SK-N-MC (cell line): ENCODE results near the gene STON1.

ENCODE experiments used
- EZH2 ChIP-seq: fragments of 200-600 bp; sonication (generic); IDR thresholded peaks from one replicate; pipeline ENCODE4 v1.6.1; 2017; ENCODE audit warnings: antibody characterized with exemption
- POLR2AphosphoS5 ChIP-seq: IDR thresholded peaks from 2 replicates; pipeline ENCODE4 v1.6.1; 2012; ENCODE audit warnings: mild to moderate bottlenecking, low read depth, low read length, borderline replicate concordance

GRCh38 chr2:48569433-48569832, 39.5 kb downstream of the STON1 start:
- no peak for TF ChIP-seq POLR2AphosphoS5
- no peak for TF ChIP-seq EZH2
